ENCODE measurements around the gene OR11H6. TPM values are rescaled to one million over a fixed set of nuclear protein-coding genes. Genes with fewer than 3 reads are reported as not detected.

The OR11H6 gene
- polyA plus RNA-seq, 1 of the 3 experiments (the other 2 are of a cell fraction) = not detected

- H3K9me3 ChIP-seq = no peaks in the 10 kb centered on the region
- no peak for TF ChIP-seq RFX5 (IDR thresholded peaks at IDR 0.05; ENCODE audit: low read length)
- no peak for TF ChIP-seq GATA2 (CRISPR knock-in tag; IDR thresholded peaks at IDR 0.05)
- TF ChIP-seq MXI1 (IDR thresholded peaks at IDR 0.05; ENCODE audit: low read depth, low read length) = no peak
- no peak for TF ChIP-seq FOXJ3 (CRISPR knock-in tag; IDR thresholded peaks at IDR 0.05)
- no peak for TF ChIP-seq REST (IDR thresholded peaks at IDR 0.05; ENCODE audit: low read depth, low read length)
- TF ChIP-seq GABPA (IDR thresholded peaks at IDR 0.05; ENCODE audit: low read depth) = no peak
- TF ChIP-seq SIN3A (IDR thresholded peaks at IDR 0.05; ENCODE audit: borderline replicate concordance, low read depth, low read length) = no peak
- no peak for TF ChIP-seq TEAD4 (IDR thresholded peaks at IDR 0.05; ENCODE audit: borderline replicate concordance, insufficient read depth)
- TF ChIP-seq YY1 (IDR thresholded peaks at IDR 0.05; ENCODE audit: low read depth) = no peak
- no peak for TF ChIP-seq RXRA (IDR thresholded peaks at IDR 0.05; ENCODE audit: borderline replicate concordance, low read depth)
- no peak for TF ChIP-seq TAF1 (IDR thresholded peaks at IDR 0.05; ENCODE audit: borderline replicate concordance, low read depth, low read length)
- no peak for TF ChIP-seq PBX3 (IDR thresholded peaks at IDR 0.05)
- TF ChIP-seq SMC3 (IDR thresholded peaks at IDR 0.05; ENCODE audit: low read depth, low read length) = no peak
- no peak for TF ChIP-seq ELF1 (IDR thresholded peaks at IDR 0.05)
- no peak for TF ChIP-seq IRF3 (IDR thresholded peaks at IDR 0.05; ENCODE audit: low read depth, low read length)
- no peak for TF ChIP-seq EZH2phosphoT487 (IDR thresholded peaks at IDR 0.05; ENCODE audit: borderline replicate concordance, low read depth)
- no peak for TF ChIP-seq RAD21 (IDR thresholded peaks at IDR 0.05; ENCODE audit: low read length)
- TF ChIP-seq MAX (IDR thresholded peaks at IDR 0.05; ENCODE audit: low read depth) = no peak
- no peak for TF ChIP-seq MEF2A (IDR thresholded peaks at IDR 0.05; ENCODE audit: borderline replicate concordance, low read depth)
- H4K20me1 ChIP-seq (ENCODE audit: insufficient read depth) = no peaks in the 10 kb centered on the region
- no peaks in the 10 kb centered on the region for H3K79me2 ChIP-seq (ENCODE audit: insufficient read depth)
- ChIA-PET CTCF (no interaction called here), POLR2A (no interaction called here)
- H3K4me3 ChIP-seq (ENCODE audit: low read depth in 2 of 2, low read length in 1 of 2) = no peak overlapping the region
- H3K9ac ChIP-seq = no peak overlapping the region
- H3K9me2 ChIP-seq = no peaks in the 10 kb centered on the region
- no peaks in the 10 kb centered on the region for H3K36me3 ChIP-seq (replicated peaks in 1 of 2; ENCODE audit: control insufficient read depth in 1 of 2, insufficient read depth in 2 of 2, low read length in 1 of 2)
- no peaks in the 10 kb centered on the region for H3K4me1 ChIP-seq (ENCODE audit: control insufficient read depth in 1 of 2, insufficient read depth in 2 of 2, low read depth in 1 of 2, low read length in 1 of 2)
- H3K27ac ChIP-seq (ENCODE audit: low read depth in 2 of 2, low read length in 1 of 2) = no peak overlapping the region
- no peaks in the 10 kb centered on the region for H3F3A ChIP-seq (replicated peaks; ENCODE audit: insufficient read depth)
- 0 out of 2 replicates have a peak overlapping the region, but pooled peaks have one; percentile 10 for H2AFZ ChIP-seq (ENCODE audit: low read depth)
- H3K4me2 ChIP-seq = no peak overlapping the region
- 3% methylated on average over 5 of the region's 5 CpGs for WGBS (ENCODE audit: low lambda C conversion rate)
- no peak for DNase-seq
- peaks cover 21% of the 10 kb centered on the region for H3K27me3 ChIP-seq (ENCODE audit: insufficient read depth)
These were observed 24.5 kb upstream of the OR11H6 start for GRCh38 chr14:20198991-20199390.
